IMR-90 (cell line): Measurements from ENCODE around the gene FARP1. TPM values are rescaled to one million over a fixed set of nuclear protein-coding genes. Genes with fewer than 3 reads are reported as not detected.

Source experiments
- ATAC-seq: fragments of 200-7000 bp; cut with Tn5 transposase; 2 replicates; pipeline ENCODE4 v1.9.1; 2020; ENCODE audit warnings: low read depth, mild to moderate bottlenecking, moderate library complexity
- BruUV-seq: library from RNA; stranded (reverse); fragments of 400-500 nt; replicated peaks from 2 replicates; lab custom pipeline; 2021; lab: Mats Ljungman, UMichigan
- CTCF ChIA-PET: fragments of 300-600 bp; formaldehyde crosslinking; extraction: SDS; loops from one replicate; lab custom pipeline; 2021; ENCODE audit warnings: antibody characterized with exemption; lab: Yijun Ruan, JAX
- POLR2A ChIA-PET: fragments of 300-600 bp; sonication (Branson Sonifier 250); formaldehyde crosslinking; loops from one replicate; lab custom pipeline; 2022; ENCODE audit warnings: antibody characterized with exemption; ENCODE audit not compliant: unreplicated experiment; lab: Charles Lee
- DNase-seq: peaks from one replicate; pipeline ENCODE4 v3.0.0; 2013
- H2AFZ ChIP-seq: replicated peaks from 2 replicates; pipeline ENCODE3; 2013; ENCODE audit warnings: low read length, mild to moderate bottlenecking; ENCODE audit not compliant: poor library complexity
- H2AK5ac ChIP-seq: 2 replicates; pipeline ENCODE4 v1.6.1; 2013; ENCODE audit warnings: low read depth, low read length, inconsistent platforms
- H2AK9ac ChIP-seq: replicated peaks from 2 replicates; pipeline ENCODE3; 2013; ENCODE audit warnings: mild to moderate bottlenecking, low read depth, low read length, moderate library complexity; ENCODE audit not compliant: poor library complexity
- H2BK120ac ChIP-seq: 2 replicates; pipeline ENCODE4 v1.6.1; 2013; ENCODE audit warnings: low read depth, low read length, inconsistent platforms
- H2BK15ac ChIP-seq: 3 replicates; pipeline ENCODE4 v1.6.1; 2013; ENCODE audit warnings: low read depth, low read length, inconsistent platforms
- H2BK20ac ChIP-seq: 2 replicates; pipeline ENCODE4 v1.6.1; 2013; ENCODE audit warnings: low read depth, mild to moderate bottlenecking, inconsistent platforms, low read length, moderate library complexity
- H2BK5ac ChIP-seq: 2 replicates; pipeline ENCODE4 v1.6.1; 2013; ENCODE audit warnings: mild to moderate bottlenecking, low read depth, low read length, inconsistent platforms; ENCODE audit not compliant: poor library complexity, severe bottlenecking
- H3K14ac ChIP-seq: replicated peaks from 2 replicates; pipeline ENCODE4 v1.6.1; 2013; ENCODE audit warnings: low read depth, low read length, inconsistent platforms
- H3K18ac ChIP-seq: 2 replicates; pipeline ENCODE4 v1.6.1; 2013; ENCODE audit warnings: low read depth, low read length, control low read depth
- H3K23ac ChIP-seq: 2 replicates; pipeline ENCODE4 v1.6.1; 2013; ENCODE audit warnings: low read depth, low read length, inconsistent platforms
- H3K27ac ChIP-seq: 2 replicates; pipeline ENCODE4 v1.5.1; 2013; ENCODE audit warnings: mild to moderate bottlenecking, control low read depth, low read length; ENCODE audit not compliant: insufficient read depth
- H3K27me3 ChIP-seq: 2 replicates; pipeline ENCODE4 v1.6.1; 2013; ENCODE audit warnings: low read length; ENCODE audit not compliant: control insufficient read depth, insufficient read depth
- H3K36me3 ChIP-seq: 2 replicates; pipeline ENCODE4 v1.6.1; 2013; ENCODE audit warnings: low read length, mixed read lengths; ENCODE audit not compliant: control insufficient read depth, insufficient read depth
- H3K4ac ChIP-seq: 2 replicates; pipeline ENCODE4 v1.6.1; 2013; ENCODE audit warnings: low read depth, low read length, inconsistent platforms
- H3K4me1 ChIP-seq: 2 replicates; pipeline ENCODE4 v1.6.1; 2013; ENCODE audit warnings: low read length, mixed read lengths; ENCODE audit not compliant: control insufficient read depth, insufficient read depth
- H3K4me2 ChIP-seq: 2 replicates; pipeline ENCODE4 v1.6.1; 2013; ENCODE audit warnings: low read depth, mild to moderate bottlenecking, control low read depth, low read length, moderate library complexity
- H3K4me3 ChIP-seq: 2 replicates; pipeline ENCODE4 v1.5.1; 2013; ENCODE audit warnings: low read depth, mild to moderate bottlenecking, control low read depth, low read length, moderate library complexity; ENCODE audit not compliant: insufficient read depth
- H3K56ac ChIP-seq: 2 replicates; pipeline ENCODE4 v1.6.1; 2013; ENCODE audit warnings: low read length, inconsistent platforms; ENCODE audit not compliant: insufficient read depth; ENCODE audit errors: extremely low read depth
- H3K79me1 ChIP-seq, 2 experiments: 2 replicates each; pipeline ENCODE4 v1.6.1; 2013; ENCODE audit warnings: low read length in 2 of 2, inconsistent platforms in 1 of 2, low read depth in 1 of 2
- H3K9ac ChIP-seq: 2 replicates; pipeline ENCODE4 v1.6.1; 2013; ENCODE audit warnings: low read depth, low read length, control low read depth
- H3K9me1 ChIP-seq: 2 replicates; pipeline ENCODE4 v1.6.1; 2013; ENCODE audit warnings: low read length, inconsistent platforms; ENCODE audit not compliant: insufficient read depth
- H3K9me3 ChIP-seq: 2 replicates; pipeline ENCODE4 v1.6.1; 2013; ENCODE audit warnings: low read length; ENCODE audit not compliant: control insufficient read depth, insufficient read depth
- H4K20me1 ChIP-seq: 2 replicates; pipeline ENCODE4 v1.6.1; 2013; ENCODE audit warnings: low read length, inconsistent platforms; ENCODE audit not compliant: insufficient read depth
- H4K5ac ChIP-seq: 2 replicates; pipeline ENCODE4 v1.6.1; 2013; ENCODE audit warnings: mild to moderate bottlenecking, low read depth, low read length, control low read depth
- H4K8ac ChIP-seq, 2 experiments: 2 replicates each; pipeline ENCODE4 v1.6.1; 2013; ENCODE audit warnings: low read depth in 2 of 2, low read length in 2 of 2, control low read depth in 1 of 2, inconsistent platforms in 1 of 2
- H4K91ac ChIP-seq: 2 replicates; pipeline ENCODE4 v1.6.1; 2013; ENCODE audit warnings: low read depth, low read length, inconsistent platforms; ENCODE audit not compliant: insufficient read depth
- MAFK ChIP-seq: IDR thresholded peaks from 2 replicates; pipeline ENCODE4 v1.6.1; 2012; ENCODE audit warnings: low read depth, low read length, improper control_type of control experiment
- RFX5 ChIP-seq: IDR thresholded peaks from 2 replicates; pipeline ENCODE4 v1.8.0; 2012; ENCODE audit warnings: low read depth, mild to moderate bottlenecking, low read length, moderate library complexity
- SMC3 ChIP-seq: fragments of 150-350 bp; IDR thresholded peaks from 2 replicates; pipeline ENCODE4 v1.6.1; 2016; ENCODE audit warnings: low read depth, mild to moderate bottlenecking, antibody characterized with exemption, low read length, moderate library complexity
- WGBS, 2 experiments: methylation state at CpG; one replicate each; pipeline versions ENCODE4 v1.1.5 to v1.1.7; 2013; ENCODE audit warnings: missing lambda C conversion rate in 2 of 2; ENCODE audit not compliant: insufficient read length in 1 of 2; ENCODE audit errors: extremely low coverage in 2 of 2; 5-methylcytosine and 5-hydroxymethylcytosine counted together
- dilution Hi-C: fragments of 300-500 bp; cut with HindIII; formaldehyde crosslinking; loops from one replicate; pipeline ENCODE4 v1.14.3; 2018; ENCODE audit warnings: low sequenced_read_pairs; ENCODE audit not compliant: unreplicated experiment
- in situ Hi-C: fragments of 300-500 bp; cut with MboI; formaldehyde crosslinking; loops from 3 replicates; pipeline ENCODE4 v1.14.3; 2019; ENCODE audit warnings: low sequenced_read_pairs, inconsistent platforms, mixed read lengths
- intact Hi-C: fragments of 100-400 bp; cut with micrococcal nuclease; formaldehyde crosslinking; loops from 2 replicates; pipeline ENCODE4 v1.10.0; 2022
- polyA plus RNA-seq, 3 experiments: library from polyadenylated mRNA; depleted of rRNA; stranded (reverse); fragments of >200 nt; gene quantifications; 2 replicates each; pipeline ENCODE4 v1.2.3, GENCODE V29; 2012; ENCODE audit warnings: low replicate concordance in 1 of 3
- total RNA-seq: library from RNA; depleted of rRNA; stranded (reverse); fragments of >200 nt; gene quantifications from 2 replicates; pipeline ENCODE4 v1.2.3, GENCODE V29; 2012

Gene FARP1
- total and polyA plus RNA-seq, 2 of the 4 experiments (the other 2 are of a cell fraction) = 39.6 to 57.0 TPM

GRCh38 chr13:98485561-98485960 is 342.7 kb downstream of the FARP1 start:
- Histone ChIP-seq H3K36me3 (peaks cover 6% of the 10 kb centered on the region), H3K56ac (peak overlapping the region; percentile 28; the same call in 1 of the 2 replicates), H4K8ac (peak overlapping the region in 1 of 2 experiments; percentile 22; a peak in 1 of 4 replicates), H3K4me2 (no peak overlapping the region), H4K91ac (peak overlapping the region; percentile 29), H2BK120ac (peak overlapping the region; percentile 64; the same call in 1 of the 2 replicates), H3K4me1 (peaks cover 47% of the 10 kb centered on the region), H4K20me1 (peaks cover 91% of the 10 kb centered on the region), H3K79me1 (peaks cover 52 to 97% of the 10 kb centered on the region in 2 experiments), H3K18ac (no peak overlapping the region), H2BK15ac (no peak overlapping the region), H3K9ac (no peak overlapping the region), H2AK5ac (peak overlapping the region; percentile 35; the same call in 1 of the 2 replicates), H4K5ac (no peak overlapping the region), H3K4me3 (no peak overlapping the region), H2BK20ac (peak overlapping the region; percentile 36; the same call in 1 of the 2 replicates), H3K23ac (peak overlapping the region; percentile 82; the same call in 1 of the 2 replicates), H2AFZ (no peak overlapping the region), H2BK5ac (no peak overlapping the region), H3K9me3 (no peaks in the 10 kb centered on the region), H3K27ac (no peak overlapping the region), H3K14ac (peak overlapping the region; percentile 25), H3K9me1 (peaks cover 68% of the 10 kb centered on the region), H3K4ac (peak overlapping the region; percentile 59), H2AK9ac (no peak overlapping the region), H3K27me3 (no peaks in the 10 kb centered on the region)
- 73% methylated on average over 3 of the region's 11 CpGs; no CpG with 5 or more reads in 1 of the 2 experiments for WGBS, 2 experiments
- BruUV-seq = no TSS peak
- CTCF ChIA-PET = interaction anchor here (0.6 to 1.9 kb wide), 3 partner anchors 40 to 189 kb away, joined by 3 to 6 read pairs (median 3); no protein-coding TSS in a partner anchor
- POLR2A ChIA-PET = no interaction called here
- TF ChIP-seq SMC3 (no peak), MAFK (no peak), RFX5 (no peak)
- DNase-seq (no peak), ATAC-seq (no peak)
- intact Hi-C loops = no loop called here
- in situ Hi-C loops = no loop called here
- dilution Hi-C loops = no loop called here
